Left renal cortex interstitium (tissue), 4 donors: Measurements from ENCODE around the gene ZFAND6. TPM values are rescaled to one million over a fixed set of nuclear protein-coding genes. Genes with fewer than 3 reads are reported as not detected.
"Not testable (repeated sequence)": the region's sequence is repeated elsewhere in the genome, so short reads cannot be mapped to it uniquely, and the experiment has no call there.

ENCODE experiments used
- DNase-seq, 4 donors: peaks; one replicate each; pipeline ENCODE4 v3.0.0-alpha.2; 2013; ENCODE audit warnings: low read depth in 4 of 4, low spot score in 2 of 4, missing footprints in 1 of 4
- polyA plus RNA-seq, 4 donors: library from polyadenylated mRNA; unstranded; fragments of 120-200 nt; gene quantifications; one replicate each; pipeline ENCODE4 v1.2.1, GENCODE V29; 2013; ENCODE audit not compliant: insufficient read length in 4 of 4

Gene ZFAND6
- polyA plus RNA-seq, 4 donors = 108 to 133 (median 119) TPM

DNA sequence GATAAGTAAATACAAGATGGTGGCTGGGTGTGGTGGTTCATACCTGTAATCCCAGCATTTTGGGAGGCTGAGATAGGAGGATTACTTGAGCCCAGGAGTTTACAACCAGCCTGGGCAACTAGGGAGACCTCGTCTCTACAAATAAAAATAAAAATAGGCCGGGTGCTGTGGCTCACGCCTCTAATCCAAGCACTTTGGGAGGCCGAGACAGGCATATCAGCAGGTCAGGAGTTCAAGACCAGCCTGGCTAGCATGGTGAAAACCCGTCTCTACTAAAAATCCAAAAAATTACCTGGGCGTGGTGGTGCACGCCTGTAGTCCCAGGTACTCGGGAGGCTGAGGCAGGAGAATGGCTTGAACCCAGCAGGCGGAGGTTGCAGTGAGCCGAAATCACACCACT is 14.3 kb upstream of the ZFAND6 start:
- not testable (repeated sequence) for DNase-seq

- DNase-seq = no peak
These were observed 10.4 kb upstream of the ZFAND6 start for GRCh38 chr15:80049046-80049445.

- DNase-seq = no peak
These were observed 6.7 kb upstream of the ZFAND6 start for GRCh38 chr15:80052597-80053304.

DNA sequence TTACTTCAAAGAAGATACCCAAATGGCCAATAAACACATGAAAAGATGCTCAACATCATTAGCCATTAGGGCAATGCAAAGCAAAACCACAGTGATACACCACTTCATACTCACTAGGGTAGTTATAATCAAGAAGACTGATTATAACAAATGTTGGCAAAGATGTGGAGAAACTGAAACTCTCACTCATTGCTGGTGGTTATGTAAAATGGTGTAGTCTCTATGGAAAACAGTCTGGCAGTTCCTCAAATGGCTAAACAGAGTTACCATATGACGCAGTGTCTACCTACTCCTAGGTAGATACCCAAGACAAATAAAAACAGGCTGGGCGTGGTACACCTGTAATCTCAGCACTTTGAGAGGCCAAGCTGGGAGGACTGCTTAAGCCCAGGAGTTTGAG is 3.5 kb upstream of the ZFAND6 start:
- no peak for DNase-seq

- DNase-seq = no peak
These were observed 1.4 kb upstream of the ZFAND6 start for GRCh38 chr15:80058044-80058443.

- DNase-seq = peak in 3 of 4 donors; percentile 32 to 56 (median 42)
These were observed 395 bp downstream of the ZFAND6 start for GRCh38 chr15:80059786-80060355.

DNA sequence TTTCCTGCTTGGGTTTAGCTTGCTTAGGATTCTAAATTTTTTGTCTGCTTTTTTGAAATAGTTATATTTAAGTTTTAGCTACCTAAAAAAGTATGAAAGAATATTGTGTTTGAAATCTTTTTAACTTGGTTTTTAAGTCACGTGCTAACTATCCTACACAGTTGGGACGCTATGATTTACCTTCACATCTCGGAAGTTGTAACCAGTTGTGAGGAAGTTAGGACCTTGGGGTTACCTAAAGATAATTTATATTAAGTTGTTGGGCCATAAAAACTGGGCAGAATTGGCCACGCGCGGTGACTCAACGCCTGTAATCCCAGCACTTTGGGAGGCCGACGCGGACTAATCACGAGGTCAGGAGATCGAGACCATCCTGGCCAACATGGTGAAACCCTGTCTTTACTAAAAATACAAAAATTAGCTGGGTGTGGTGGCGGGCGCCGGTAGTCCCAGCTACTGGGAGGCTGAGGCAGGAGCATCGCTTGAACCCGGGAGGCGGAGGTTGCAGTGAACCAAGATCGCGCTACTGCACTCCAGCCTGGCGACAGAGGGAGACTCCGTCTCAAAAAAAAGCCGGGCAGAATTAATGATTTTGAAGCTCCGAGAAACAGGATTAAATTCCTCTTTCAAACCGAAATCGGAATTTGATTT is 1.0 kb downstream of the ZFAND6 start:
- peak in 2 of 4 donors; percentile 31 to 50 for DNase-seq

- no peak for DNase-seq
These were observed 2.1 kb downstream of the ZFAND6 start for GRCh38 chr15:80061582-80061981.

DNA sequence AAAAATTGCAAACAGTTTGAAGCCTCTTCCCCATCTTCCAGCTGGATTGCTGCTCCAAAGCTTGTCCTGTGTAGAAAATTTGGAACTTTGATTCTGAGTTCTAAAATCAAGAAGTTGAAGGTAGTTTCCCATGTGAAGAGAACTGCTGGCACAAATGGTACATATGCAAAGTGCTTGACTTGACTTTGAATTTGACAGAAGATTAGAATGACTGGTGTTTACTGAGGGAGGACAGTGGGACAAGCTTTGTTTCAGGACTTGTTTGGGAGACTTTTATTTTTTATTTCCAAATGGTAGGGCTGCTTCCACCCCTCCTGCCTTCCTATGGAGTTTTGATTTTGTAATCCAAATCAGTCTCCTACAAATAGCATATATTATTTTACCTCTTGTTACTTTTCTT is 7.4 kb downstream of the ZFAND6 start:
- DNase-seq = no peak

GRCh38 chr15:80068578-80068977 is 9.1 kb downstream of the ZFAND6 start:
- DNase-seq = no peak

DNA sequence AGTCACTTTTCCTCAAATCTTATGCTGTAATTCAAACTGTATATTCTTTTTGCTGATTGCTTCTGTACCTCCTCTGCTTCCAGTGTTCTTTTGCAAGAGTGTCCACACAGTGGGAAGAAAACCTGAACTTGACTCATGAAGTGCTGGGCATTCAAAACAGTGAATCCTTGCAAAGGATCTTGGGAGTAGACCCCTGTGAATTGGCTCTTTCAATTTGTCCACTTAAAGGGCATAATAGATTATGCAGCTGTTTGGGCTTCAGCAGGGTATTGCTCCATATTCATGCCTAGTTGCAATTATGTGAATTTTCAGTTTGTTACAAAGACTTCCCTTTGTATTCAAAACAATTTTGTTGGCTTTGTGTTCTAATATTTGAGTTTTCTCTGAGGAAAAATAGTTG is 11.4 kb downstream of the ZFAND6 start:
- no peak for DNase-seq

DNA sequence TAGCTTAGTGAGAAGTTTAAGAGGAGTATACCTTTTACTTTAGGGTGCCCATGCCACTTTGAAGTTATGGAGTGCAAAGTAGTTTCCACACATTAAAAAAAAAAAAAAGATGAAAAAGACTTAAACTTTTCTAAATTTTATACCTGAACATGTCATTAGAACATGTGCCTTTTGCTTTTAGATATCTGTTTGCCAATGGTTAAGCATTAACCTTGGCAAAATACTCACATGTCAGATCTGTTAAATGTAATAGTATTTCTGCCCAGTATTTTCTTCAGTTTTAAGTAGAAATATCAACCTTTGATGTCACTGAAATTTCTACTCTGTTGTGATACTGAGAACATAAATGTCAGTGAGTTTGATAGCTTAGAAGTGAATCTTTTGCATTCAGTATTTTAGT is 12.2 kb downstream of the ZFAND6 start:
- DNase-seq = no peak

DNA sequence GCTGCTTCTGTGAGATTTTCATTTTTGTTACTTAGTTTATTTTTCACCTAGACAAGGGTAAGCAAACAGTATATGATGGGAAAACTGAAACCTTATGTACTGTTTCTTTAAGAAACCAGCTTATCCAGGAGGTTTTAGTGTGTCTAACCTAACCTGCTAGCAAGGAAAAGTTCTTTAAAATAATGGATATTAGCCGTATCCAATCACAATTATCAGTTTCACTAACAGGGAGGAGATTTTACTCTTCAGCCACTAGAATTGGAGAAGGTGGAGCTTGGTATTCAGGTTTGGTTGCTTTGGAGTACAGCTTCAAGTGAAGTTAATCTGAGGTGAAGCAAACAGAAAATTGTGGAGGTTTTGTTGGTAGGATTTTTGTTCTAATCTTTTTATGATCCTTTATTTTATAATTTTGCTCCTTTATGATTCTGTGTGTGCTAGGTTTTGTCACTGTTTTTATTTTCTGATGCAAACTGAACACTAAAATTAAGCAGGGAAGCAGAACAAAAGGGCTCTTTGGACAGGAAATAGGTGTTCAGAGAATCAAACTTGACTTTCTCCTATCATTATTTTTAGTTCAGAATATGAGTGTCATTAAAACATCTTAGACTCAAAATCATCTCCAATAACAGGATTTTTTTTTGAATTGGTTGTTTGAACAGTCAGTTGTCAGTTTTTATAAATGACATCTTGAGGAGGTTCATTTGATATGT is 13.0 kb downstream of the ZFAND6 start:
- peak; percentile 37 to 83 (median 74) for DNase-seq

GRCh38 chr15:80073197-80073596 is 13.7 kb downstream of the ZFAND6 start:
- no peak for DNase-seq

GRCh38 chr15:80076321-80077318 is 17.1 kb downstream of the ZFAND6 start:
- no peak for DNase-seq

DNA sequence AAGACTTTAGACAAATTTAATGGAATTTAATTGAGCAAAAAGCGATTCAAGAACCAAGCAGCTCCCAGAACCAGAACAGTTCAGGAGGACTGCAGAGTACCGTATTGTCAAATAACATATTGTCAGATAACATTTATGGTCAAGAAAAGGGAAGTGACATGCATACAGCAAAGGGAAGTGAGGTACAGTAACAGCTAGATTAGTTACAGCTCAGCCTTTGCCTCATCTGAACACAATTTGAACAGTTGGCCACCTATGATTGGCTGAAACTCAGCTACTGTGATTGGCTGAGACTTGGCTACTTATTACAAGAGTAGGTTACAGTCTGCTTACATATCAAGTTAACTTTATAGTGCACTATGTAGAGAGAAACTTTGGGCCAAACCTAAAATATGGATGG is 21.9 kb downstream of the ZFAND6 start:
- DNase-seq = no peak

- DNase-seq = no peak
These were observed 27.6 kb downstream of the ZFAND6 start for GRCh38 chr15:80087104-80087503.

DNA sequence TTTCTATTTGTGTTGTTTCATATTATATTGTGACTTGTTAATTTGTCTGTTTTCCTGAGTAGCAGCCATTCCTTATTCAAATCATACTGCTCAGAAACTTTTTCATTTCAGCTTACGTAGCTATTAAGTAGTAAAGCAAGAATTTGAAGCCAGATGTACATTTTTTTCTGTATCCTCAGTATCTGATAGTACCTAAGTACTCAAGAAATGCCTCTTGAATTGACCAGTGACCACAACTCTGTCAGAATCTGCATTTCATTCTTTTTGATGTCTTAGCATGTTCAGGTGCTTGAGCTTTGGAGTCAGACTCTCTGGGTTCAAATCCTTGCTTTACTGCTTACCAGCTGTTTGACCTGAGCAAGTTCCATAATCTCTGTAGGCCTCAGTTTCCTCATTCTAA is 30.6 kb downstream of the ZFAND6 start:
- no peak for DNase-seq

- DNase-seq = no peak
These were observed 31.5 kb downstream of the ZFAND6 start for GRCh38 chr15:80090879-80091503.
